H7 (cell line): ENCODE results near the gene MCUB. TPM values are rescaled to one million over a fixed set of nuclear protein-coding genes. Genes with fewer than 3 reads are reported as not detected.

Source experiments
- DNase-seq: peaks from one replicate; pipeline ENCODE4 v3.0.0; 2012
- H3K27me3 ChIP-seq: 2 replicates; pipeline ENCODE4 v1.6.0; 2011; ENCODE audit warnings: mild to moderate bottlenecking, low read length; ENCODE audit not compliant: control insufficient read depth, insufficient read depth
- H3K36me3 ChIP-seq: replicated peaks from 2 replicates; pipeline ENCODE4 v1.5.1; 2011; ENCODE audit warnings: low read length; ENCODE audit not compliant: control insufficient read depth, insufficient read depth
- H3K4me3 ChIP-seq: 2 replicates; pipeline ENCODE4 v1.5.1; 2011; ENCODE audit warnings: low read depth, mild to moderate bottlenecking, control low read depth, low read length, moderate library complexity; ENCODE audit not compliant: insufficient read depth
- total RNA-seq: library from RNA; depleted of rRNA; stranded (reverse); fragments of >200 nt; shearing (Covaris generic); gene quantifications from 2 replicates; pipeline ENCODE4 v1.2.3, GENCODE V29; 2014

Gene MCUB
- total RNA-seq, 1 experiment from 2014 or later: 18.1 TPM

DNA sequence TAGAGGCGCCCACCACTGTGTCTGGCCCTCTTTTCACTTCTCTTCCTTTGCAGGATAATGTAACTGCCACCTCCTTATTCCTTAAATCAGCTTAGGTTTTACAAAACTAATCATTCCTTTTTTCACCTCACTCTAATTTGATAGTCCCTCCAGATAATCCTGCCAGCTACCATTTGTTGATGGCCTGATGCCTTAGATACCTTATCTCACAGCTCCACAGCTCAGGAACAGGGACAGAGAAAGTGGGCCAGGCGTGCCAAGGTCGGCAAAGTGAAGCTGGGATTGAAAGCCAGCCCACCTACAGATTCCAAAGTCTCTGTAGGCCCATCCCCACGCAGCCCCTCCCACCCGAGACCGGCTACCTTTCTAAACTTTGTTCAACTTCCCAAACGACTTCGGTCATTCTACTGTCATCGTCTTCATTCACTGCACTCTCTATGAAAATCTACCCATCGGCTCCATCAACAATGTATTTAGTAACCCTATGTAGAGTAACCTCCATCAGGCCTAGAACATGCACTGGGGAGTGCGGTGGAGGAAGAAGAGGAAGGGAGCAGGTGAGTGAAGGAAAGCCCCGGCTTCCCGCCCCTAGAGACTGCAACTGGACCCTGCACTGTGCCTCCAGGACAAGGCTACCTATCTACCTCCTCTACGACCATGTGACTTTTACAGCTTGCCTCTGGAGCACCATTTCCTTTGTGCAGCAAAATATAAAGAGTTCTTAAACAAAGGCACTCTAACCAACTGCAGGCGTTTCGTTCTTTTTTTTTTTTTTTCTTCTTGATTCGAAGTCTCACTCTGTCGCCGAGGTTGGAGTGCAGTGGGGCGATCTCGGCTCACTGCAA, 141.7 kb downstream of the MCUB start:
- H3K27me3 ChIP-seq: no peaks in the 10 kb centered on the region
- H3K36me3 ChIP-seq: peaks cover 3% of the 10 kb centered on the region
- peak; percentile 51 for DNase-seq
- peak overlapping the region; percentile 84 for H3K4me3 ChIP-seq

DNA sequence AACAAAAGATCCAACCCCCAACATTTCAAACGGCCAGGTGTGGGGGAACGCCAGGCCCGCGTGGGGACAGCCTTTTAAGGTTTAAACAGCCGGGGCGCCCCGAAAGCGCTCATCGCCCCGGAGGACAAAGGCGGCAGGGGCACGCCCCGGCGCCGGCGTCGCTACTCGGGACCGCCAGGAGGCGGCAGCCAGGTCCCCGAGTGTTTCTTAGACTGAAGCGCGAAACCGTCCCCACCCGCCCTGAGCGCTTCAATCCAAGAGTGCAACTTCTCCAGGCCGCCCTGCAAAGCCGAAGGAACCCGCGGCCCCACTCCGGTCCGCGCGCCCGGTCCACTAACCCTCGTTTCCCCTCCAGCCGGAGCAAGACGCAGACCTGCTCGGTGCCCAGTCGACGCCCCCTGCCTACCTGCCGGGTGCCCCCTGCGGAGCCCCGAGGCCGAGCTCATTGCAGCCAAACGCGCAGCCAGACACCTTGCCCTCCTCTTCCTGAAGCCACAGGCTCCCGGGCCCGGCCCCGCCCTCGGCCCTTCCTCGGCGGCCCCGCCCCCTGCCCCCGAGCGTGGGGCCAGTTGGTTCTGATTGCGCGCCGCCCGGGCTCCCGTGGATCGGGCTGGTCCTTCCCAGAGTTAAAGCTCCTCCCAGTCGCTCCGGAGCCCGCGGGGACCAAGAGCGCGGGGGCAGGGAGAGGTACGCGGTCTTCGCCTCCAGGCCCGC, 143.1 kb downstream of the MCUB start, which contains the start of gene CASP6:
Gene CASP6 (minus strand): TSS at position 496 of the 714 bp plus-strand sequence. CDS start 50 bp downstream, at position 446.
- no peaks in the 10 kb centered on the region; the same call in 1 of the 2 replicates for H3K36me3 ChIP-seq
- H3K4me3 ChIP-seq: peak within 1 kb of the TSS; percentile 84
- DNase-seq: peak; percentile 91
- no peaks in the 10 kb centered on the region for H3K27me3 ChIP-seq

DNA sequence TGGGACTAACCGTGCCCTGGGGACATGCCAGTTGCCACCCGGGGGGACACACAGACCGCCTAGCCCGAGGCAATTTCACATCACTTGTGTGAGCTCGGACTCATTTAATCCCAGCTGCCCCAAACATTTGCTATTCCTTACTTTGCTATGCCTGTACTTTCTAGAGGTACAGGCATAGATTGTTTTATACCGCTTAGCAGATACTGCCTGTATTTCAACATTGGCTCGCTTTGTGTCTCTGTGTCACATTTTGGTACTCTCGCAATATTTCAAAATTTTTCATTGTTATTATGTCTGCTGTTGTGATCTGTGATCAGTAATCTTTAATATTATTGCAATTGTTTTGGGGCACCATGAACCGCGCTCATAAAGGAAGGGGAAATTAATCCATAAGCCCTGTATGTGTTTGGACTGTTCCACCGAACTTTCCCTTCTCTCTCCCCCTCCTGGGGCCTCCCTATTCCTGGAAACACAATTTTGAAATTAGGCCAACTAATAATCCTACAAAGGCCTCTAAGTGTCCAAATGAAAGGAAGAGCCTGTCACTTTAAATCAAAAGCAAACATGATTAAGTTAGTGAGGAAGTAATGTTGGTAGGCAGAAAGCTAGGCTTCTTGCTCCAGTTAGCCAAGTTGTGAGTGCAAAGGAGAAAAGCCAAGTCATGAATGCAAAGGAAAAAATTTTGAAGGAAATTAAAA, 143.8 kb downstream of the MCUB start:
- DNase-seq: no peak

DNA sequence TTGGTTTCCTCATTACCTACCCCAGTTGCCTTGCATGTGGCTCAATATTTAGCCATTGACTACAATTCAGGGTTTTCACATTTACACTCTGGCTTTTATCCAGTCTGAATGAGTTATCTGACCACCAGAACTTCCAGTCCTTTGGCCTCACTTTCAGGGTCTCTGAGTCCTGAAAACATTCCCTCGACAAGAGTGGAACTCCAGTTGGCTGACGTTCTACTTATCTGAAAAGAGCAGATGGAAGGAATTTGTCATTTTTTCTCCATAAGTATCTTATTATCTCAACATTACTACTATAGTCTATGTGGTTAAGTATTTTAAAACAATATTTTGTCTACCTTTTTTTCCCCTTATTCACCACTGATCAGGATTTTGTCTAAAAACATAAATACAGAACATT, 148.4 kb downstream of the MCUB start:
- DNase-seq: no peak
- no peak overlapping the region for H3K4me3 ChIP-seq

More for the DNA sequence above, 143.8 kb downstream of the MCUB start:
- Histone ChIP-seq H3K27me3 (no peaks in the 10 kb centered on the region), H3K36me3 (peaks cover 1% of the 10 kb centered on the region; the same call in 1 of the 2 replicates), H3K4me3 (peak overlapping the region; percentile 84)

DNA sequence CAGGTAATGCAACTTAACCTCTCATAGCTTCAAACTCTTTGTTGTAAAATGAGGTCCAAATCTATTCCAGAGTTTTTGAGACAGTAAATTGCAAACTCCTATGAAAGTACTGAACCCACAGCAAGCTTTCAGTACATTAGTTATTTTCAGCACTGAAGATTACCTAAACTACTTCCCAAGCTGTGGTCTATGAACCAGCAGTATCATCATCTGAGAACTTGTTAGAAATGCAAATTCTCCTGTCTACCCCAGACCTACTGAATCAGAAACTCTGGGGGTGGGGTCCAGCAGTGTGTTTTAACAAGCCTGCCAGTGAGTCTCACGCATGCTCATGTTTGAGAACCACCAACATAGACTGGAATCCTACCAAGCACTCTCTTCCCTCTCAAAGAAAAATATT, 148.9 kb downstream of the MCUB start:
- Histone ChIP-seq H3K27me3 (no peaks in the 10 kb centered on the region), H3K36me3 (peaks cover 5% of the 10 kb centered on the region), H3K4me3 (no peak overlapping the region)
- no peak for DNase-seq

More for the DNA sequence above, 148.4 kb downstream of the MCUB start:
- Histone ChIP-seq H3K27me3 (no peaks in the 10 kb centered on the region), H3K36me3 (peaks cover 3% of the 10 kb centered on the region)

DNA sequence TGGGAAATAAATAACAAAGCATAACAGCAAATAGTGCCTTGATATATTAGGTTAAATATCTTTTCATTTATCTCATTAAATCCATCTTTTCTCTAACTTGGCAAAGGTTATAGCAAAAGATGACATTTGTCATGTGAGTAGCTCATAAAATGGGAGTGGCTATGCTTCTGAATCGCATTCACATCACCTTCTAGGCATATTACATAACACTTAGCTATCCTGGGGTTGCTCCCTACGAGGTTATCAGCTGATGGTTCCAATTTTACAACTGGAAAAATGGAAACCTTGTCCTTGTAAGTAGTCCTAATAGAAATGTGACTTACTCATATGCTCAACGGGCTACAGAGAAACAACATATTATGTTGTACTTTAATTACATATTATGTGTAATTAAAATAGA, 153.5 kb downstream of the MCUB start:
- H3K36me3 ChIP-seq: peaks cover 8% of the 10 kb centered on the region
- DNase-seq: no peak
- H3K4me3 ChIP-seq: no peak overlapping the region
- H3K27me3 ChIP-seq: no peaks in the 10 kb centered on the region

DNA sequence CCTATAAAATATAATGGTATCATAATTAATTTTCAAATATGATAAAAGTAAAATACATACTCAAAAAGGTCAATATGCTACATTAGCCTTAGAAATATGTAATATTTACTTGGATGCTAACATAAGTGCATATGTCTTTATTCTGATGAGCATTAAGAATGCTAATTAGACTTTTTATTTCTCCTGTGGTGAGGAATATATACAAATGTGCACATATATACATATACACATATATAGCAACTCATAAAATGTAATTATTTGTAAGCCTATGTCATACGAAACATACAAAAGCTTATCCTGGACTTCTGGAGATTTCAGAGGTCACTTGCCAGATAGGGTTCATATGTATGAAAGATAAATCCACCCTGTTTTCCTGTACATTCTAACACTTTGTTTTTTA, 158.7 kb downstream of the MCUB start:
- Histone ChIP-seq H3K36me3 (peaks cover 5% of the 10 kb centered on the region), H3K4me3 (no peak overlapping the region), H3K27me3 (no peaks in the 10 kb centered on the region)
- DNase-seq: no peak

DNA sequence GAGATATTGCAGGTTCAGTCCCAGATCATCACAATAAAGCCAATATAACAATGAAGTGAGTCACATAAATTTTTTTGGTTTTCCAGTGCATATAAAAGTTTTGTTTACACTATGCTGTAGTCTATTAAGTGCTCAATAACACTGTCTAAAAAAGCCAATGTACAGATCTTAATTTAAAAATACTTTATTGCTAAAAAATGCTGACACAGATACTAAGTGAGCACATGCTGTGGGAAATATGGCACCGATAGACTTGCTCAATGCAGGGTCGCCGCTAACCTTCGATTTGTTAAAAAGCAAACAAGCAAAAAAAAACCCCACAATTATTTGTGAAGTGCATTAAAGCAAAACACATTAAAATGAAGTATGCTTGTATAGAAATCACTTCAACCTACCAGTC, 159.6 kb downstream of the MCUB start:
- H3K36me3 ChIP-seq: peaks cover 2% of the 10 kb centered on the region
- no peaks in the 10 kb centered on the region for H3K27me3 ChIP-seq
- no peak for DNase-seq
- H3K4me3 ChIP-seq: no peak overlapping the region

DNA sequence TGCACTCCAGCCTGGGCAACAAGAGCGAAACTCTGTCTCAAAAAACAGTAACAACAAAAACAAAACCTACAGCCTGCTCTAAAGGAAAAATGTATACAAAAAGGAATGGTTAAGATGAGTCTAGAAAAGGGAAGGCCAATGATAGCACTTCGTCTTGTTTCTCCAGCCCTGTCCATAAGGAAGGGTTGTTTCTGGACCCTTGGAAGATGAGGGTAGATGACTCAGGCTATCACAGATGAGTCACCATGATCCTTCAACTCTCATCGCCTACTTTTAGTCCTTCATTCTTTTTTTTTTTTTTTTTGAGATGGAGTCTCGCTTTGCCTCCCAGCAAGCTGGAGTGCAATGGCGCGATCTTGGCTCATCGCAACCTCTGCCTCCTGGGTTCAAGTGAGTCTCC, 161.0 kb downstream of the MCUB start:
- H3K4me3 ChIP-seq: no peak overlapping the region
- peaks cover 2% of the 10 kb centered on the region for H3K36me3 ChIP-seq
- no peak for DNase-seq
- no peaks in the 10 kb centered on the region for H3K27me3 ChIP-seq

DNA sequence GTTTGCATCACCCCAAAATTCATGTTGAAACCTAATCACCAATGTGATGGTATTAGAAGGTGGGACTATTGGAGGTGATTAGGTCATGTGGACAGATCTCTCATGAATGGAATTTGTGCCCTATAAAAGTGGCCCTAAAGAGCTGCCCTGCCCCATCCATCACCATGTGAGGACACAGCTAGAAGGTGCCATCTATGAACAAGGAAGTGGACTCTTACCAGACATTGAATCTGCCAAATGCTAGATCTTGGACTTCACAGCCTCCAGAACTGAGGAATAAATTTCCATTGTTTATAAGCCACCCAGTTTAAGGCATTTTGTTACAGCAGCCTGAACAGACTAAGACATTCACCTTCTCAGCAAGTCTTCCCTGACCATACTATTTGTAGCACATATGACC, 162.3 kb downstream of the MCUB start:
- no peaks in the 10 kb centered on the region for H3K27me3 ChIP-seq
- H3K36me3 ChIP-seq: no peaks in the 10 kb centered on the region; the same call in 1 of the 2 replicates
- no peak overlapping the region for H3K4me3 ChIP-seq
- DNase-seq: no peak

DNA sequence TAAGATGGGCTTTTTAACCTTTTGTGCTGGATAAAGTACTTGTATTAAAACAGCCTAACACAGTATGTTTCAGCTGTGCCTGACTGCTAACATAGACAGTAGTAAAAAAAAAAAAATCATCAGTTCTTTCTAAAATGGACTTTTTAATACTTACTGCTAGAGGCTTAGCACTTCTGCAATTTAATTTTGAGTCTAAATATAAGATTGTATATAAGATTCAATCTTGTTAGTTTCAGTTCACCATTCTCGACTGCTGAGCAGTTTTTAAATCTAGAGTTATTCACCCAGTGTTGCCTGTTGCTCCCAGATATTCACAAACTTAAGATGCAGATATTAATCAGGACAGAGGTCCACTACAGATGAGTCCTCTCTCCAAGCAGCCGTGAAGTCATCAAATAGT, 163.1 kb downstream of the MCUB start:
- no peak overlapping the region for H3K4me3 ChIP-seq
- DNase-seq: no peak
- no peaks in the 10 kb centered on the region for H3K27me3 ChIP-seq
- H3K36me3 ChIP-seq: no peaks in the 10 kb centered on the region; the same call in 1 of the 2 replicates

DNA sequence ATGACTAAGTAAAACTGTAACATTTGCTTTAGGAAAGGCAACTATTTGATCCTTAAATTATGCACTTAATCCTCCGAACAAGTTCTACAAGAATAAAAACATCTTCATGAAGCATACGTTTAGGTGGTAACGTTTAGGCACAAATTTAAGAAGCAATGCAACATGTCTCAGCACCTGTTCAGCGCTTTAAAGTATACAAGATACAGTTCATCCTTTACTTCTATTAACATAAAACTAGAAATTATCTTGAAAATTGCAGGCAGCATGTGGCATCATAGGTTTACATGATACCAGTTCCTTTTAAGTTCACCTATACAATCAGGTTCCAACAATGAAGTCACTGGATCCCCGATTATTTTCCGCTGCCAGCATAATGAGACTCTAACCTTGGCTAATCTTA, 168.3 kb downstream of the MCUB start:
- H3K36me3 ChIP-seq: no peaks in the 10 kb centered on the region; the same call in 1 of the 2 replicates
- H3K27me3 ChIP-seq: no peaks in the 10 kb centered on the region
- no peak for DNase-seq
- H3K4me3 ChIP-seq: peak overlapping the region; percentile 89

DNA sequence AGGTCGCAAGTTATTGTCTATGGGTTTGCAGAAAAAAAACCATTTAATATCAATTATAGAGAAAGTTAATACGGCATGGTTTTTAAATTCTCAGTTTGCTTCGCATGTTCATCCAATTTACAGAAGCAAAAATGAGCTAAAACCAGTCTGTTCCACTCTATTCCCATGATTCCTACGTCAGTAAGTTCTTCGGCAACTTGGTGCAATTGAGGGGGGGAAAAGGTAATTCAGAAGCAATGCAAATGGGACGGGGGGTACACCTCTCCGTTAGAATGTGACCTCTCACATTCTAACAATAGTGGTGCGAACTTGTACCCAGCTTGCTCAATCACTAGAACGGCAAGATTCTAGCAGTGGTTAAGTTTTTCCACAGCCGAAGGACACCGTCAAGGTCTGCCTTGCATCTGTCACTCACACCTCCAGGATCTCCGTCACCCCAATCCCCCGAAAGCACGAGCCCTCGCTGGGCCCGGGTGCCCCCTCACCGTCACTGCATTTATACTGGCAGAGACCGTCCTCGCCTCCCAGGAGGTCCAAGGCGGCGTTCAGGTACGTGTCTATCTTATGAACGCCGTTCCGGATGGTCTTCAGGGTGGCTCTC, 169.2 kb downstream of the MCUB start:
- H3K36me3 ChIP-seq: no peaks in the 10 kb centered on the region; the same call in 1 of the 2 replicates
- H3K4me3 ChIP-seq: peak overlapping the region; percentile 89
- no peaks in the 10 kb centered on the region for H3K27me3 ChIP-seq
- no peak for DNase-seq
